GM23338 (cell line): ENCODE measurements around the gene C3orf80.

Source experiments
- CREB1 ChIP-seq: fragments of 250-450 bp; sonication (Bioruptor Pico); IDR thresholded peaks from 2 replicates; pipeline ENCODE4 v1.5.0; 2020; ENCODE audit warnings: low read depth, mild to moderate bottlenecking, moderate library complexity
- CTCF ChIP-seq, 2 experiments: fragments of 200-600 bp in 1 of 2; sonication (generic) in 1 of 2; conservative IDR thresholded peaks; 2 replicates each; pipeline versions ENCODE4 v1.5.1 to v1.6.1; 2016 to 2017; ENCODE audit warnings: antibody characterized with exemption in 2 of 2, low read depth in 2 of 2, mild to moderate bottlenecking in 2 of 2, moderate library complexity in 1 of 2
- JUNB ChIP-seq: IDR thresholded peaks from one replicate; pipeline ENCODE4 v1.6.1; 2016; ENCODE audit warnings: antibody characterized with exemption; ENCODE audit not compliant: unreplicated experiment
- POLR2AphosphoS5 ChIP-seq: IDR thresholded peaks from 2 replicates; pipeline ENCODE4 v1.6.1; 2016; ENCODE audit warnings: antibody characterized with exemption, low read depth
- STAT1 ChIP-seq: IDR thresholded peaks from one replicate; pipeline ENCODE4 v1.6.1; 2016; ENCODE audit warnings: antibody characterized with exemption; ENCODE audit not compliant: unreplicated experiment

- TF ChIP-seq CREB1 (CRISPR knock-in tag) (no peak), CTCF (conservative IDR thresholded peaks at IDR 0.05; ENCODE audit: low read depth in 2 of 2) (no peak), JUNB (no peak), POLR2AphosphoS5 (no peak), STAT1 (no peak)
Measured at GRCh38 chr3:160227419-160227818, 2.2 kb downstream of the C3orf80 start.
